Stimulated activated CD8-positive, alpha-beta memory T cell treated with anti-CD3 and anti-CD28 coated beads, Interleukin-4, amount 100 ng/mL, for 24 hours (primary cell): Measurements from ENCODE around the gene KCNN3.

ENCODE experiments used
- DNase-seq: peaks from one replicate; pipeline ENCODE4 v3.0.0-alpha.2; 2020; ENCODE audit warnings: low read depth

The KCNN3 gene

GRCh38 chr1:154816369-154816768 is 53.7 kb downstream of the KCNN3 start:
- DNase-seq = no peak

GRCh38 chr1:154813846-154814505 is 56.1 kb downstream of the KCNN3 start:
- no peak for DNase-seq

GRCh38 chr1:154813300-154813816 is 56.7 kb downstream of the KCNN3 start:
- no peak for DNase-seq

- DNase-seq = no peak
These were observed 57.2 kb downstream of the KCNN3 start for GRCh38 chr1:154812877-154813276.

- no peak for DNase-seq
These were observed 59.5 kb downstream of the KCNN3 start for GRCh38 chr1:154810571-154810970.

GRCh38 chr1:154809436-154810413 is 60.4 kb downstream of the KCNN3 start:
- DNase-seq = no peak

- no peak for DNase-seq
These were observed 61.2 kb downstream of the KCNN3 start for GRCh38 chr1:154808909-154809262.

- no peak for DNase-seq
These were observed 61.7 kb downstream of the KCNN3 start for GRCh38 chr1:154808261-154808908.

GRCh38 chr1:154807048-154807591 is 63.0 kb downstream of the KCNN3 start:
- no peak for DNase-seq

- DNase-seq = no peak
These were observed 63.7 kb downstream of the KCNN3 start for GRCh38 chr1:154806333-154806732.

GRCh38 chr1:154802982-154803920 is 66.8 kb downstream of the KCNN3 start:
- no peak for DNase-seq

GRCh38 chr1:154802336-154802969 is 67.6 kb downstream of the KCNN3 start:
- no peak for DNase-seq

GRCh38 chr1:154801234-154802011 is 68.7 kb downstream of the KCNN3 start:
- no peak for DNase-seq

GRCh38 chr1:154799188-154799587 is 70.9 kb downstream of the KCNN3 start:
- no peak for DNase-seq

GRCh38 chr1:154798645-154799044 is 71.4 kb downstream of the KCNN3 start:
- no peak for DNase-seq

GRCh38 chr1:154797175-154797574 is 72.9 kb downstream of the KCNN3 start:
- no peak for DNase-seq

GRCh38 chr1:154796303-154796892 is 73.7 kb downstream of the KCNN3 start:
- DNase-seq = no peak

- no peak for DNase-seq
These were observed 75.5 kb downstream of the KCNN3 start for GRCh38 chr1:154794608-154795007.

GRCh38 chr1:154793685-154794084 is 76.4 kb downstream of the KCNN3 start:
- no peak for DNase-seq
